GM18498 (cell line): ENCODE data around the gene SPECC1L.
"Not testable (repeated sequence)": the region's sequence is repeated elsewhere in the genome, so short reads cannot be mapped to it uniquely, and the experiment has no call there.

Experiments used
- ATAC-seq: cut with Tn5 transposase; IDR thresholded peaks from one replicate; pipeline ENCODE4 v1.9.1; 2021; ENCODE audit warnings: mild to moderate bottlenecking, moderate library complexity; ENCODE audit not compliant: unreplicated experiment

Gene SPECC1L

DNA sequence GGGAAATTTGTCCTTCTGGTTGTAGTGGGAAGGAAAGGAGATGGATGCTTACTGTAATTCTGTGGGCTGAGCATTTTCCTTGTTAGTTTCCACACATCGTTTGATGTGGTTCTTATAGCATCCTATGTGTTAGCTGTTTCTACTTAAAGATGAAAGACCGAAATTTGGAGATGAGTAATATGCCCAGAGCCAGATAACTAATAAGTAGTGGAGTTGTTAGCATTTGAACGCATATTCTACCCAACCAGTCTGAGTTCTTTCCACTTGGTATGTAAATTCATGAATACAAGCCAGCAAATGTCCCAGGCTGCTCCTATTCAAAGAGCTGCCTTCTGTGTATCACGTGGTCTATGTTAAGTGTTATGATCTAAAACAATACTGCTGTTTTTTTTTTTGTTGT, 14.6 kb downstream of the SPECC1L start:
- no peak for ATAC-seq

DNA sequence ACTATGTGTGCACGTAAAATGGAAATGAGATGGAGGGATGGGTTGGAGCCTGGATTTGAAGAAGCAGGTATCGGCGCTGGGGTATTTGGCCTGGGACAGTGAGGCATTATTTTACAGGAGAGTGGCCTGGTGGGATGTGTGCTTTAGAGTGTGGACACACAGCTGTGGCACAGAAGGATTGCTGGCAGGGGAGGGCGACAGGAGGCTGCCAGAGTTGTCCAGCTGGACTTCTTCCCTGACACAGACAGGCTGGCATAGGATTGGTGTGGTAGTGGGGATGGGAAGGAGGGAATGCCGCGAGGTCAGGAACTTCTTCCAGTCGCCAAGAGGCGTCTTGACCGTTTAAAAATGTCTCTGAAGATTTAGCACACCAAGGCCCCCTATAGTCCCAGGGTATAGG, 16.6 kb downstream of the SPECC1L start:
- ATAC-seq = not testable (repeated sequence)

DNA sequence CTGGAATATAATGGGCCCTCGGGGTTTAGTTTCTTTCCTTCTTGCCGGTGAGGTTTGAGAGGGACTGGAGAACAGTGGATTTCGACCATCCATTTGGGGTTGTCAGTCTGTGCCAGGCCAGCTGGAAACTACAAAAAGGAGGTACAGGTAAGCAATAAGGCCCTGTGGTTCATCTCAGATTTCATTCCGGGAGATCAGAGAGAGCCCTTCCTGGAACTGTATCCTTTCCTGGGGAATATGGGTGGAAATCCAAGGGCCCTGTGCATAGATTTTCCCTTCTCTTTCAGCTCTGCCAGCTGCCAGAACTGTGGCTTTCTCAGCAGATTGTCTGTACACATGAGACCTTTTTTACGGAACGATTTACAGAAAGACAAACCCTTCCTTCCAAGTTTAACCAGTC, 17.2 kb downstream of the SPECC1L start:
- not testable (repeated sequence) for ATAC-seq

DNA sequence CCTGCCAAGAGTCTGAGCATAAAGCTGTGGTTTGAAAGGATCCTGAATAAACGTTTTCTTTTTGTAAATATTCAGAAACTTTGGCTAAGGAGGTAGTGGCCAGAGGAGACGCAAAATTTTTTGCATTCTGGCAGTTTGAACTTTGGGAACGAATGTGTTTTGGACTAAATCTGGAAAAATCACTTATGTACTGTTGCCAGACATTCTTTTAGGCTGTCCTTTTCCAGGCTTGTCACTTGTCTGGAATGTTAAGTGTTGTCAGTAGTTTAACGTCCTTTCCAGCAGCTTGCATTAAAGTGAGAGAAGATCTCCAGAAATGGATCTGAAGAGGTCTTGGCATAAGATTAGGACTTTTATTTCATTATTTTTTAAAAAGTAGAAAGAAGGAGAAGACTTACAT, 18.5 kb downstream of the SPECC1L start:
- ATAC-seq = no peak

DNA sequence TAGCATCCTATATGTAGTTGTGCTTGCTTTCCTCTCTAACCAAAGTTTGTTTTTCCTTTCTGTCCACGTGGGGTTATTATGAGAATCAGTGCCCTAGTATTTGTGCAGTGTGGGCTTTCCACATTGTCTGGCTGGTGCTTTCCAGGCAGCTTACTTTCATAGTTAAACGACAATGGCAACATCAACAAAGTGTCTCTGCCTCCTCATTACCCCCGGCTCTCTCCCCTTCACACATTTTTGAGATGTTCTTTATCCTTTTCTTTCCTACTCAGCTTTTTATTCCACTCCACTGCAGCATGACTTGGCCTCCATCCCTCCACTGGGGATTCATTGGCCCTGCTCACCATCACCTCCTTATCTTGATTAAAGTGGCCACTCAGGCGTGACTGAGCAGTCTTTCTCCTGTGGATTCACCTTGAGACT, 19.1 kb downstream of the SPECC1L start:
- no peak for ATAC-seq

DNA sequence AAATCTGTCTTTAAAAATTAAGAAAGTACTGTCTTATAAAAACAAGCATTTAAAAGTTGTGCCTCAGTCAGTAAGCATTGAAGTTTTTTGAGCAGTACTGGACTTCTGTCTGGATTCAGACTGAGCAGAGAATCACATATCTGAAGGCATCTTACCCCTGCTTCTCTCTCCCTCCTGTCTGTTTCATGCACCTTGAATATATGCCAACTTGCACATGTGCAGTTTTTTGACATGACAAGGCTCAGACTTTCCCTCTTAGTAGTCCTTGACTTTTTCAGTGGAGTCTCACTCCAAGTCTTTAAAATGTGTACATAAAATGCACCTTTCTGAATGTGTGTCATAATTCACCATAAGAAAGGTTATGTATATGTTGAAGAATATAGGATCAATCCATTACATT, 19.8 kb downstream of the SPECC1L start:
- ATAC-seq = no peak

DNA sequence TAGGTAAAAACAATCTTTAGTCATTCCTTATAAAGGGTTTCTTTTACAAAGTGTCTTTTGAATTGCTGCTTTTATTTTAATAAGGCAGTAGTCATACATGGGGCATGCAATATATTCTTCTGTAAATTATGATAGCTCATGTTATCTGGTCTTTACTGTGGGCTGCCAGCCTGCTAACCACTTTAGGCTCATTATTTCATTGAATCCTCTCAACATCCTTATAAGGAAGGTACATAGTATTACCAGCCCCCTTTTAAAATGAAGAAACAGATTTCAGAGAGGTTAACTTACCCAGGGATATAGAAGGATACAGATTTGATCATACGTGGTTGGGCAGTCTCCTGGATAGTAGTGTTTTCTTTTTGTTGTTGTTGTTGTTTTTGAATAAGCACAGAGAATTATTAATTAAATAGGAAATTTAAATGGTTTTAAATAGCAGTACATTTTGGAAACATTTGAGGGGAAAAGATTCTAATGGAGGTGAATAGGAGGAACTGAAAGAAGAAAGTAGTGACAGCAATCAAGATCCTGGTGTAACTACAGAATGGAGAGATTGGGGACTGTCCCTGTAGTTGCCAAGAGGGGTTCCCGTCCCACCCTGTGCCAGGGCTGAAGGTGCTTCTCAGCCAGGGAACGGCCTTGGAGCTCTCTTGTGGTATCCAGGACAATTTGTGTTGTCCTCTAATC, 21.0 kb downstream of the SPECC1L start:
- ATAC-seq = no peak

DNA sequence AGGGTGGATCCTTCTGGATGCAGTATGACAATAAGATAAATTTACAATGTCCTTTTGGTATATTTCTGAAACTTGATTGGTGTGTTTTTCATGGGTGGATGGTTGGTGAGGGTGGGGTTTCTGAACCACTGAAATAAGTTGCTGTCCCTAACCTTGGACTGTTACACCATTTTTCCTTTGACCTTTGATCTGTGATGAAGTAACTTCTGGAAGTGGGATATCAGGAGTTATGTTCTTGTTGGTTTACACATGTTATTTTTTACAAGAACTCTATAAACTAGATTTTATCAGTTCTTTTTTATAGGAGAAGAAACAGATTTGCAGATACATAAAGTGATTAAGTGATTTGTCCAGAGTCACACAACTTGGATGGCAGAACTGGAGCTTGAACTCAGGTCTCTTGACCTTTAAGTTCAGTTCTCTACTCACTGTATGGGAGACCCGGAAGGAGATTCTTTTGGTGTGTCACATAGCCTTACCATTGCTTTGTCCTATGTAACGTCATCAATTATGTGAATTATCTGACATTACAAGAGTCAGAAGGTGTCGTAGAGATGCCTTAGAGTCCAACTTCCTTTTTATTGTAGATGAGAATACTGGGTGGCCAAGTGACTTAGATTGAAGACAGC, 21.7 kb downstream of the SPECC1L start:
- not testable (repeated sequence) for ATAC-seq

DNA sequence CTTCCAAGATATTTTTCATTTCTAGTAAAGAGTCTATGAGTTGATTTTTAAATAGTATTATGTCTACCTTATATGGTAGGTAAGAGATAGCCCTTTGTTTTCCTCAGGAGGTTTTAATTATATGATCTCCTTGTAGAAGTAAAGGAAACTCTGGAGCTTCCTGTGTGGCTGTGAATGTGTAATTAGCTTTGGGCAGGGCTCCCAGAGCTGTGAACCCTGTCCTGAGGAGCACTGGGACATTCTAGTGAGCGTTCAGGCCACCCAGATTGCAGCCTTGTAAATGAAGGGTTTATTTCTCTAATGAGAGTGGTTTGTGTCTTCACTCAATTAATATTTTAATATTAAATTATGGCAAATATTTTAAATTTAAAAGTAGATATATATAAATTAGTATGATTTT, 24.3 kb downstream of the SPECC1L start:
- not testable (repeated sequence) for ATAC-seq

DNA sequence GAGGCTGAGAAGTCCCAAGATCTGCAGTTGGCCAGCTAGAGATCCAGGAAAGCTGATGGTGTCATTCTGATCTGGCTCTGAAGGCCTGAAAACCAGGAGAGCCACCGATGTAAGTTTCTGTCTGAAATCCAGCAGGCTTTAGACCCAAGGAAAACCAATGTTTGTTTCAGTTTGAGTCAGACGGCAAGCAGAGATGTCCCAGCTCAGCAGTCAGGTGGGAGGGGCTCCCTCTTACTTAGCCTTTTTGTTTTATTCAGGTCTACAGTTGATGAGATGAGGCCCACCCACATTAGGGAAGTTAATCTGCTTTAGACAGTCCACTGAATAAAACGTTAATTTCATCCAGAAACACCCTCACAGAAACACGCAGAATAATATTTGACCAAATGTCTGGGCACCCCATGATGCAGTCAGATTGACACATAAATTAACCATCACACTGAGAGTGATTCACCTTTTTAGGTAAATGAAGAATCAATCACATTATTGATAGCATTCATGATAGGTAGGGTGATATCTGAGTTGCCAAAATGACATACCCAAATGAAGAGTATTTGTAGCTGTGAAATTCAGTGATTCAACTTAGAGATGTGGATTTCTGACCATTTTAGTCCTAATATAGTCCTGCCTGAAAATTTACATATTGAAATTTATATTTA, 28.0 kb downstream of the SPECC1L start:
- ATAC-seq = not testable (repeated sequence)

DNA sequence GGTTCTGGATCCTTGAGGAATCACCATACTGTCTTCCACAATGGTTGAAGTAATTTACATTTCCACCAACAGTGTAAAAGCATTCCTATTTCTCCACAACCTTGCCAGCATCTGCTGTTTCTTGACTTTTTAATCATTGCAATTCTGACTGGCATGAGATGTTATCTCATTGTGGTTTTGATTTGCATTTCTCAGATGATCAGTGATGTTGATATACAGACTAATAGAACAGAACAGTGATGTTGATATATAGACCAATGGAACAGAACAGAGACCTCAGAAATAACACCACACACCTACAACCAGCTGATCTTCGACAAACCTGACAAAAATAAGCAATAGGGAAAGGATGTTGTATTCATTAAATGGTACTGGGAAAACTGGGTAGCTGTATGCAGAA, 29.9 kb downstream of the SPECC1L start:
- ATAC-seq = not testable (repeated sequence)

DNA sequence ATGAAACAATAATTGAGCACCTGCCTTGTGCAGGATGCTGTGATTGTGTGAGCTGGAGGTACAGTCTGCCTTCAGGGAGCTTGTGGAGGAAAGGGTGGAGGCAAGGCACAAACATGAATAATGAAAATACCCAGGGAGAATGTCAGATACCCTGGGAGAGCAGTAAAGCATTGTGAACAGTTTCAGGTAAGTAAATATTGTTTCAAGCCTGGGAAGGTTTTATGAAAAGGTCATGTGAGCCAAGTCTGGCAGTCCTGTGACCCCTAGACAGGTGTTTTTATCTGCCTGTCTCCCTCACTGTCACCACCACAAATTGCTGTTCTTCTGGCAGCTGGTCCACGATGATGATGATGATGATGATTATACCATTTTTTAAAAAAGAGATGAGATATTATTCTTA, 32.0 kb downstream of the SPECC1L start:
- no peak for ATAC-seq

DNA sequence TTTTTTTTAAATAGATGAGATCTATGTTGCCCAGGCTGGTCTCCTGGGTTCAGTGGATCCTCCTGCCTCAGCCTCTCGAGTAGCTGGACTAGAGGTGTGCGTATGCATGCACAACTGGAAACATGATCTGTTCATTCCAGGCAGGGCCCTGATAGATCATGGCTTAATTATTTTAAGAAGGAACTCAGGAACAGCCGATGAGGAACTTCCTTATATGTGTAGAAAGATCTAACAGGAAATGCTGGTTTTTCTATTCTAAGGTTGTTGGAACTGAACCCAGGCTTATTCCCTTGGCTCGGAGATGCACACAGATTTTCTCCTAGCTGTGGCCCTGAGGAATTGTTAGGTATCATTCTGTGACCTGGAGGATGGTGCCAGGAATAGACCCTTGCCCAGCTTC, 32.4 kb downstream of the SPECC1L start:
- no peak for ATAC-seq

DNA sequence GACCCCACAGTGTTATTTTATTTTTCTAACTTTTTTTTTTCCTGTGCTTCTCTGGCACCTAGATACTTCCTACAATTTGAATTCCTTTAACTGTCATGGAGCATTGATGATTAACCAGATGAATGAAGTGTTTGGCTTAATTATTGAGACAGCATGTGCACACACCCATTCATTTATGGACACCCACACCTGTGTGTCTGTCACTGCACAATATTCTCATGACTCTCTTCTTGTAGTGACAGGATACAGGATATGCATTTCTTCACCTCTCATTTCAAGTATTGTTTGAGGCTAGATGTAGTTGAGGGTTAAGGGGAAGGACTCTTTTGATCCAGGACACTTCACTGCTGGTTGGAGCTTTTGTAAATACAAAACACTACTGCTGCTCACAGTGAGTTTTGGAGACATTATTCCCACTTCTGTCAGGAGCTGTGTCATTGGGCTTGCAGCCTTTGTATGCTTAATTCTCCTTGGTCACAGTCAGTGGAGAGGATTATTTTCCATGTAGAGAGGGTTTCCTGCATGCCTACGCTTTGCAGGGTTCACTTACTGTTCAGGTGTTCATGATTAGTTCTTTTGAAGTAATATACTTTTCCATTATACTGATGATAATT, 33.5 kb downstream of the SPECC1L start:
- no peak for ATAC-seq

DNA sequence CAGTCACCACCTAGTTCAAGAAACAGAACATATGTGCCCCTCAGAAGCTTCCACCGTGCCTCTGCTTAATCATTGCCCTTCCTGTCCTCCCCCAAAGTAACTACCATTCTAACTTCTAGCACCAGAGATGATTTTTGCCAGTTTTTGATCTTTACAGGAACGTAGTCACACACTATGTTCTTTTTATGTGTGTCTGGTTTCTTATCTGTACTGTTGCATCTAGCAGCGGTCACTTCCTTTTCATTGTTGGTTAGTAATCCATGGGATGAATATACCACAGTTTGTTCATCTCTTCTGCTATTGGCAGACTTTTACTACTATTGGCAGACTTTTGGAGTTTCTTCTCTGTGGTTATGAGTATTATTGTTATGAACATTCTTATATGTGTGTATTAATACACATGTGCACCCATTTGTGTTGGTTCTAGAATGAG, 34.6 kb downstream of the SPECC1L start:
- no peak for ATAC-seq

DNA sequence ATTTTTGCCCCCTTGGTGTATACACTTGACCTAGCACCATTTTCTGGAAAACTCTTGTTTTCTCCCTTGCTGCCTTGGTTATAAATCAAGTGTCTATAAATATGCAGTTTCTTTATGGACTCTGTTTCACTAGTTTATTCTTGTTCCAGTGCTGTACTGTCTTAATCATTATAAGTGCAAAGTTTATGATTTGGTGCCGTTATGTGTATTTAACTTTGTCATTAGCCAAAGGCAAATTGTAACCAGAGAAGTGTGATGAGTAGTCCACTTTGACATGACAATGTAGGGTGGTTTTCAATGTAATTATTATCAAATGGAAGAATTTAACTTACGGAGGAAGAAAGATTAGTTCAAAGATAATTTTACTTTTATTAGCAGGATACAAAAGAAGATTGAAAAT, 40.3 kb downstream of the SPECC1L start:
- ATAC-seq = no peak

DNA sequence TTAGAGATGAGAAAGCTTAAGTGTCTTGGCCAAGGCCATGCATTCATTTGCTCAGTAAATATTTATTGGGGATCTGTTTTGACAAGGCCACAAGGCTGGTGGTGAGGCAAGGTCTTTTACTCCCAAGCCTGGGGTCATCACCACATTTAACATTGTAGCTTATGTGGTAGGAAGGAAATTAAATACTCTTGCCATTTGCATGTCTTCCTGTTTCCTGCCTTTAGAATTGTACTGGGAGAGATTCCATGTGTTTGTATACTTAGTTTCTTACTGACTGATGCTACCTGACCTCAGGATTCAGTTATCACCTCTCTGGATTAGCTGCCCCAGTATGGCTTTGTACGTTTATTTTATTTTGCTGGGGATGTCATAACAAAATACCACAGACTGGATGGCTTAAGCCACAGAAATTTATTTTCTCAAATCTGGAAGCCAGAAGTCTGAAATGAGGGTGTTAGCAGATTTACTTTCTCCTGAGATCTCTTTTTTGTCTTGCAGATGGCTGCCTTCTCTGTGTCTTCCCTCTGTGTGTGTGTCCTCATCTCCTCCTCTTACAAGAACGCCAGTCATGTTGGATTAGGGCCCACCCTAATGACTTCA, 44.8 kb downstream of the SPECC1L start:
- no peak for ATAC-seq

DNA sequence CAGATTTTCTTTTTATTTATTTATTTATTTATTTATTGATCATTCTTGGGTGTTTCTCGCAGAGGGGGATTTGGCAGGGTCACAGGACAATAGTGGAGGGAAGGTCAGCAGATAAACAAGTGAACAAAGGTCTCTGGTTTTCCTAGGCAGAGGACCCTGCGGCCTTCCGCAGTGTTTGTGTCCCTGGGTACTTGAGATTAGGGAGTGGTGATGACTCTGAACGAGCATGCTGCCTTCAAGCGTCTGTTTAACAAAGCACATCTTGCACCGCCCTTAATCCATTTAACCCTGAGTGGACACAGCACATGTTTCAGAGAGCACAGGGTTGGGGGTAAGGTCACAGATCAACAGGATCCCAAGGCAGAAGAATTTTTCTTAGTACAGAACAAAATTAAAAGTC, 45.6 kb downstream of the SPECC1L start:
- ATAC-seq = not testable (repeated sequence)

DNA sequence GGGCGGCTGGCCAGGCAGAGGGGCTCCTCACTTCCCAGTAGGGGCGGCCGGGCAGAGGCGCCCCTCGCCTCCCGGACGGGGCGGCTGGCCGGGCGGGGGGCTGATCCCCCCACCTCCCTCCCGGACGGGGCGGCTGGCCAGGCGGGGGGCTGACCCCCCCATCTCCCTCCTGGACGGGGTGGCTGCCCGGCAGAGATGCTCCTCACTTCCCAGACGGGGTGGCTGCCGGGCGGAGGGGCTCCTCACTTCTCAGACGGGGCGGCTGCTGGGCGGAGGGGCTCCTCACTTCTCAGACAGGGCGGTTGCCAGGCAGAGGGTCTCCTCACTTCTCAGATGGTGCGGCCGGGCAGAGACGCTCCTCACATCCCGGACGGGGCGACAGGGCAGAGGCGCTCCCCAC, 46.9 kb downstream of the SPECC1L start:
- not testable (repeated sequence) for ATAC-seq

DNA sequence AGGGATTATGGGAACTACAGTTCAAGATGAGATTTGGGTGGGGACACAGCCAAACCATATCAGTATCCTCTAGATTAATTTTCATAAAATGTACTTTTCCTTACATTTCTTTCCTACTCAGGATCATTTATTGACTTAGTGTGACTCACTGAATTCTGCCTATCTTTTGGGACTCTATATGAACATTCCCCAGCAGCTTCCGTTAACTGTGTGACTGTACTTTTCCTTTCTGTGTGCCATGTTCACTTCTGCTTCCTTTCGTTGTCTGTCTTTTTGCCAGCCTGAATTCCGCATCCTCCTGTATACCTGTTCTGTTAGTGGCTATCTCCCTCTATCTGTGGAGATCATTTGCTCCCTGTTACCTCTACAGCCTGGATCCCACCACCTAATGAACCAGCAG, 48.8 kb downstream of the SPECC1L start:
- no peak for ATAC-seq

DNA sequence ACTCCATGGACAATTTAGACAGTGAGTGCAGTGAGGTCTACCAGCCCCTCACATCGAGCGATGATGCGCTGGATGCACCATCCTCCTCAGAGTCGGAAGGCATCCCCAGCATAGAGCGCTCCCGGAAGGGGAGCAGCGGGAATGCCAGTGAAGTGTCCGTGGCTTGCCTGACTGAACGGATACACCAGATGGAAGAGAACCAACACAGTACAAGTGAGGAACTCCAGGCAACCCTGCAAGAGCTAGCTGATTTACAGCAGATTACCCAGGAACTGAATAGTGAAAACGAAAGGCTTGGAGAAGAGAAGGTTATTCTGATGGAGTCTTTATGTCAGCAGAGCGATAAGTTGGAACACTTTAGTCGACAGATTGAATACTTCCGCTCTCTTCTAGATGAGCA, 51.4 kb downstream of the SPECC1L start:
- no peak for ATAC-seq
